Lung (tissue), 12 donors: ENCODE measurements around the gene MAGI2. TPM values are rescaled to one million over a fixed set of nuclear protein-coding genes. Genes with fewer than 3 reads are reported as not detected.

Experiments used
- ATAC-seq: fragments of 200-7000 bp; cut with Tn5 transposase; one replicate; pipeline ENCODE4 v1.9.1; 2020; ENCODE audit warnings: moderate number of reproducible peaks; ENCODE audit not compliant: insufficient read depth, low FRiP score
- DNase-seq, 3 donors: peaks; one replicate each; pipeline ENCODE4 v3.0.0-alpha.2; 2013 to 2017
- H3K27ac ChIP-seq, 2 donors: one replicate each; pipeline ENCODE4 v1.5.1; 2013; ENCODE audit warnings: mild to moderate bottlenecking in 2 of 2, moderate library complexity in 2 of 2, control low read depth in 1 of 2, inconsistent platforms in 1 of 2, low read depth in 1 of 2, low read length in 1 of 2
- H3K27me3 ChIP-seq, 3 donors: one replicate each; pipeline ENCODE4 v1.5.1; 2013; ENCODE audit warnings: low read length in 2 of 3; ENCODE audit not compliant: control insufficient read depth in 3 of 3, insufficient read depth in 3 of 3
- H3K36me3 ChIP-seq, 4 donors: one replicate each; pipeline ENCODE4 v1.5.1; 2013; ENCODE audit warnings: low read length in 4 of 4, mild to moderate bottlenecking in 1 of 4, moderate library complexity in 1 of 4; ENCODE audit not compliant: control insufficient read depth in 4 of 4, insufficient read depth in 4 of 4
- H3K4me1 ChIP-seq, 5 donors: one replicate each; pipeline ENCODE4 v1.5.1; 2013; ENCODE audit warnings: low read length in 5 of 5, mild to moderate bottlenecking in 2 of 5, moderate library complexity in 1 of 5; ENCODE audit not compliant: control insufficient read depth in 5 of 5, insufficient read depth in 5 of 5
- H3K4me3 ChIP-seq: one replicate; pipeline ENCODE4 v1.5.1; 2013; ENCODE audit warnings: mild to moderate bottlenecking, control low read depth, moderate library complexity
- H3K9ac ChIP-seq, 2 donors: one replicate each; pipeline ENCODE4 v1.5.1; 2013; ENCODE audit warnings: low read length in 2 of 2, control low read depth in 1 of 2; ENCODE audit not compliant: insufficient read depth in 1 of 2
- H3K9me3 ChIP-seq, 4 donors: one replicate each; pipeline ENCODE4 v1.5.1; 2013; ENCODE audit warnings: low read length in 3 of 4, mild to moderate bottlenecking in 1 of 4, moderate library complexity in 1 of 4; ENCODE audit not compliant: control insufficient read depth in 4 of 4, insufficient read depth in 3 of 4
- CTCF ChIP-seq: IDR thresholded peaks from 2 replicates; pipeline ENCODE4 v1.5.1; 2012; ENCODE audit warnings: mild to moderate bottlenecking; ENCODE audit errors: control extremely low read depth, extremely low read depth
- WGBS, 2 donors: extraction: QIAGEN DNeasy Blood & Tissue Kit; methylation state at CpG; one replicate each; pipeline ENCODE4 v1.1.7; 2013; 5-methylcytosine and 5-hydroxymethylcytosine counted together
- polyA plus RNA-seq, 2 donors: library from polyadenylated mRNA; stranded (reverse); fragments of 200-250 nt; gene quantifications; one replicate each; pipeline ENCODE4 v1.2.1, GENCODE V29; 2013
- total RNA-seq, 2 donors: library from RNA; depleted of rRNA in 1 of 2; stranded (reverse); fragments of >200 nt in 1 of 2; gene quantifications; one replicate each; pipeline ENCODE4 v1.2.1, GENCODE V29; 2014 to 2021
- donor health status: control.
- donor health status: control.
- donor health status: Bipolar disorder and iron deficiency.
- donor health status: healthy.
- donor health status: DM: yes; HTN: yes; CAD: no.

The MAGI2 gene
- total and polyA plus RNA-seq, 4 donors = 0.94 to 18.0 (median 5.3) TPM

GRCh38 chr7:79064187-79064823 lies 389.2 kb downstream of the MAGI2 start:
- Histone ChIP-seq H3K36me3 (no peaks in the 10 kb centered on the region), H3K4me1 (no peaks in the 10 kb centered on the region), H3K9me3 (peaks cover 0 to 6% (median 0%) of the 10 kb centered on the region in 4 donors), H3K4me3 (no peak overlapping the region), H3K27me3 (no peaks in the 10 kb centered on the region), H3K27ac (no peak overlapping the region), H3K9ac (no peak overlapping the region)
- TF ChIP-seq CTCF = no peak
- DNase-seq (no peak), ATAC-seq (no peak)
- WGBS, 2 donors = 87 to 89% methylated on average over 3 of the region's 3 CpGs

DNA sequence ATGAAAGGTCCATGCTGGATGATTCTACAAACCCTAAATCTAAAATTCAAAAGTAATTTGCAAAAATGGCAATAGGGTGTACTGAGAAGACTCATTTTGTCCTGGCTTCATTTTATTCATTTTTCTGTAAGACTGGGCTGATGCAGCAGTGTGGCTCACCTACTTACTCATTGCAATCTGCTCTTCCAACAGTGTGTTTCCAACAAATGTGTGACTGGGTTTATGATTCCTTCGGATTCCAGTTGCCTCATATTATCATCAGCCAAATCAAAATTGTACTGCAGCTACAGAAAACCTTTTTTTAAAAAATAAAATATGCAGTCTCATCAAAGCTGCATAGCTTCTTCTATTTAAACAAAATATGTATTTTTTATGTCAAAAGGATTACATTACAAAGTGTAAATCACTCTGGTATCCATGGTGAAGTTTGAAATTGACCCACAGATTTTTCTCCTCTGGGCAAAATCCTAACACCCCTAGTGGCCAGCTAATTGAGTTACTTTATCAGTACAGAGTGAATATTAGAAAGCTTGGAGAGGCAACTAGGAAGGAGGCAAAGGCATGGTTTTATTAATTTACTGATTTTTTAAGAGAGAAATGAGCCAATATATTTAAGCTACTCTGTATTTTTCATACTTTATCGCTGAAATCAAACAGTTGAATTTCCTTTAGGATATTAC lies 390.3 kb downstream of the MAGI2 start:
- Histone ChIP-seq H3K9me3 (peaks cover 0 to 6% (median 0%) of the 10 kb centered on the region in 4 donors), H3K4me3 (no peak overlapping the region), H3K36me3 (no peaks in the 10 kb centered on the region), H3K4me1 (no peaks in the 10 kb centered on the region), H3K9ac (no peak overlapping the region), H3K27ac (no peak overlapping the region), H3K27me3 (no peaks in the 10 kb centered on the region)
- 61 to 74% methylated on average over 2 of the region's 2 CpGs for WGBS, 2 donors
- no peak for ATAC-seq
- DNase-seq = no peak
- TF ChIP-seq CTCF = no peak

DNA sequence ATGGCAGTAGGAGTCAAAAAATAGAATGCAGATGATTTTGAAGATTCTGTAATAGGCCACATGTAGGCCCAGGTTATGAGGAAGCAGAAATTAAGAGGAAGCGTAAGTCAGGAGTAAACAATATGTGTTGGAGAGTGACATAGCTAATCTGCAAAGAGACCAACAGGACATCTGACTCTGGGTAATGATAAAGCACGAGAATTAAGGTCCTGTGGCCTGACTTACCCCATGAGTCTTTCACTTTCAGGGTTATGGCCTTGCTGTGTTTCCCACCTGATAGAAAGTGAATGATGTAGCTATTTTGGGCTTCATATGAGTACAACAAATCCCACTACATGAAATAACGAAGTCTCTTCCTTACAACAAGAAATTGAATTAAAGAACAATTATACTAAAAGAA lies 393.0 kb downstream of the MAGI2 start:
- no peaks in the 10 kb centered on the region for H3K9me3 ChIP-seq
- H3K27me3 ChIP-seq = no peaks in the 10 kb centered on the region
- WGBS, 2 donors = 76 to 77% methylated on average over 3 of the region's 3 CpGs
- ATAC-seq (no peak), DNase-seq (no peak)
- no peak overlapping the region for H3K27ac ChIP-seq
- no peak overlapping the region for H3K4me3 ChIP-seq
- TF ChIP-seq CTCF = no peak
- peaks cover 0 to 8% (median 0%) of the 10 kb centered on the region in 5 donors for H3K4me1 ChIP-seq
- H3K9ac ChIP-seq = no peak overlapping the region
- H3K36me3 ChIP-seq = no peaks in the 10 kb centered on the region
